ENCODE data around the gene KRT78. TPM values are rescaled to one million over a fixed set of nuclear protein-coding genes. Genes with fewer than 3 reads are reported as not detected.

KRT78 gene
- total RNA-seq, 1 donor from 2014 or later: not detected

DNA sequence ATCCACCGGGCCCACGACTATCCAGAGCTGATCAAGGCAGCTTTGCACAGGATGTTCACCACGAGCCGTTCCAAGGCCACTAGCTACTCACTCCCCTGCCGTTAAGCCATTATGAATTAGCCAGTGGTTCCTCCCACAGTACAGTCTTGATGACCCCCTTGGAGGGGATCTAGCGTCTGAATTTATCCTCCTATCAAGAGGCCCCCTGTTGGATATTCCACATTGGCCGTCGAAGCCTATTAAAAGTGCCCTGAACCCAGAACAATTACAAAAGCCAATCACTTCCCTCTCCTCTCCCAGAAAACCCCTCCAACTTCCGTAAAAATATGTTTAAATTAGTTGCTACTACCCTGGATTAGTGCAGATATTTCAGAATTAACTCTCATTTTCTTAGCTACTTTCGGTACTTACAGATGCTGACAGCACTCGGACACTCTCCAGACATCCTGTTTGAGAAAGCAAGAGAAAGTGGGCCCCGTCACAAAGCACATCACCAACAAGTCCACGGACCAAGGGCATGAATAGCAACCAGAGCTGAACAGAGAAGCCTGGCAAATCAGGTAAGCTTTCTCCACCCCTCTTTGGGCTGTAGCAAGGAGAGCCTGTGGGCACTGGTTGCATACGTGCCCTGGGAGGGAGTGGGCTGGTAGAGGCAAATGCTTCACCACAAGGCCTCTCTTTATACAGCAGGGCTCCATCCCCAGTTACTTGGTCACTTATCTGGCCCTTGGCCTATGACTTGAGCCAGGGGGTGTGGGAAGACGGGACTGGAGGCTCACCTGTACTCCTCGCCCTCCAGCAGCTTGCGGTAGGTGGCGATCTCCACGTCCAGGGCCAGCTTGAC is 58.1 kb downstream of the KRT78 start:
- DNase-seq: no peak
- no peak overlapping the region for H3K4me3 Mint-ChIP-seq
- H3K4me1 Mint-ChIP-seq: peaks cover 10% of the 10 kb centered on the region
- H3K9me3 Mint-ChIP-seq: no peaks in the 10 kb centered on the region
- intact Hi-C loops (cut with micrococcal nuclease): no loop called here
- H3K27me3 Mint-ChIP-seq: peaks cover 34% of the 10 kb centered on the region
- H3K36me3 Mint-ChIP-seq (ENCODE audit: low read depth): no peaks in the 10 kb centered on the region
- H3K27ac Mint-ChIP-seq: no peak overlapping the region

- H3K4me3 Mint-ChIP-seq: no peak overlapping the region
- intact Hi-C loops (cut with micrococcal nuclease): no loop called here
- peaks cover 10% of the 10 kb centered on the region for H3K4me1 Mint-ChIP-seq
- H3K27me3 Mint-ChIP-seq: peaks cover 34% of the 10 kb centered on the region
- no peak for DNase-seq
- no peaks in the 10 kb centered on the region for H3K9me3 Mint-ChIP-seq
- no peaks in the 10 kb centered on the region for H3K36me3 Mint-ChIP-seq (ENCODE audit: low read depth)
- no peak overlapping the region for H3K27ac Mint-ChIP-seq
Measured at GRCh38 chr12:52789637-52790426, 59.0 kb downstream of the KRT78 start.

- Mint-ChIP-seq H3K27me3 (peaks cover 34% of the 10 kb centered on the region), H3K4me1 (peaks cover 3% of the 10 kb centered on the region), H3K9me3 (no peaks in the 10 kb centered on the region), H3K36me3 (ENCODE audit: low read depth) (no peaks in the 10 kb centered on the region), H3K27ac (no peak overlapping the region), H3K4me3 (no peak overlapping the region)
- no peak for DNase-seq
- intact Hi-C loops (cut with micrococcal nuclease): no loop called here
Measured at GRCh38 chr12:52788876-52789636, 59.7 kb downstream of the KRT78 start.

DNA sequence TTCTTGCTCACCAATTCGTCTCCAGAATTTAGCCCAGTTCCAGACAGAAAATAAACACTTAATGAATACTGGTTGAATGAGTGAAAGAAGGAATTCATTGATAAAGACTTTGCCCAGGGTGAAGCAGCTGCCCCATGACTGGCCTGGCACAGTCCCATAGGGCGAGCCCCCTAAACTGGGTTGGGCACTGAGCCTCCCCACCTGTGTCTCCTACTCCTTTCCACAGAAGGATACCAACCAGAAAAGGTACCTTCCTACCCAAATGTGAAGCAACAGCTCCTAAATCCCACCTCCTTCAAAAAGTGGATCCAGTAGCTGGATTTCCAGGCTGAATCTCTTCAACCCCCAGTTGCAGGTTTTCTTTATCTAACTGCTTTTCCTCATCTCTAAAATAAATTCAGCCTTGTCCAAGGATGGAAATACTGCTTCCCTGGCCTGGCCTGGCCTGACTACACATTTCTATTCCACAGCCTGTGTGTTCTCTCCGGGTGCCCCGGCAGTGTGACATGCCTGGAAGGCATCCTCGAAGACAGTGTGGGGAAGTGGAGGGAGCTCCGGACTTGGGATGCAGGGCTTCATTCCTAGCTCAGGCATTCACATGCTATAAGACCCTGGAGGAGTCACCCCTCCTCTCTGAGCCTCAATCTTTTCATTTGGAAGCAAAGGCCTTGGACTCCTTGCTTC is 60.5 kb downstream of the KRT78 start:
- Mint-ChIP-seq H3K27ac (no peak overlapping the region), H3K4me3 (no peak overlapping the region), H3K27me3 (peaks cover 36% of the 10 kb centered on the region), H3K9me3 (no peaks in the 10 kb centered on the region), H3K36me3 (ENCODE audit: low read depth) (no peaks in the 10 kb centered on the region), H3K4me1 (peaks cover 2% of the 10 kb centered on the region)
- DNase-seq: no peak
- intact Hi-C loops (cut with micrococcal nuclease): no loop called here

Other genes starting within 250 kb of the KRT78 start
- 0.09 TPM in 1 of 2 replicates, not detected in the other for gene KRT72, start 247.5 kb downstream of the KRT78 start, total RNA-seq
- gene KRT73, start 230.4 kb downstream of the KRT78 start, total RNA-seq: 0.09 TPM in 1 of 2 replicates, not detected in the other
- not detected in 2 replicates for gene KRT2, start 196.8 kb downstream of the KRT78 start, total RNA-seq
- gene KRT1, start 168.6 kb downstream of the KRT78 start, total RNA-seq: not detected in 2 replicates
- not detected in 2 replicates for gene KRT77, start 145.5 kb downstream of the KRT78 start, total RNA-seq
- gene KRT76, start 71.6 kb downstream of the KRT78 start, total RNA-seq: not detected in 2 replicates
- 0.14 TPM in 2 replicates for gene KRT3, start 52.9 kb downstream of the KRT78 start, total RNA-seq
- not detected in 2 replicates for gene KRT4, start 34.9 kb downstream of the KRT78 start, total RNA-seq
- 0.33 TPM in 1 of 2 replicates, not detected in the other for gene KRT79, start 14.7 kb downstream of the KRT78 start, total RNA-seq
- gene KRT8, start 56.1 kb upstream of the KRT78 start, total RNA-seq: 0.51 TPM in 1 of 2 replicates, not detected in the other
- 2.4 and 2.7 TPM in 2 replicates for gene KRT18, start 100.1 kb upstream of the KRT78 start, total RNA-seq
- gene EIF4B, start 157.5 kb upstream of the KRT78 start, total RNA-seq: 500 and 521 TPM in 2 replicates
- gene TNS2, start 201.1 kb upstream of the KRT78 start, total RNA-seq: 1.8 and 2.3 TPM in 2 replicates
- gene SPRYD3, start 230.4 kb upstream of the KRT78 start, total RNA-seq: 35.6 TPM in 2 replicates
- not detected in 2 replicates for gene IGFBP6, start 248.7 kb upstream of the KRT78 start, total RNA-seq

Measured in activated CD4-positive, alpha-beta T cell treated with anti-CD3 and anti-CD28 coated beads, Interleukin-2, amount 10 ng/mL, durations not matched to agents 24 days and 14 days (primary cell).